HG03025 (cell line): ENCODE results near the gene PIKFYVE.
"Not testable (repeated sequence)": the region's sequence is repeated elsewhere in the genome, so short reads cannot be mapped to it uniquely, and the experiment has no call there.

Experiments
- ATAC-seq: cut with Tn5 transposase; IDR thresholded peaks from one replicate; pipeline ENCODE4 v1.9.1; 2021; ENCODE audit warnings: mild to moderate bottlenecking, moderate library complexity; ENCODE audit not compliant: unreplicated experiment, low FRiP score

The PIKFYVE gene

DNA sequence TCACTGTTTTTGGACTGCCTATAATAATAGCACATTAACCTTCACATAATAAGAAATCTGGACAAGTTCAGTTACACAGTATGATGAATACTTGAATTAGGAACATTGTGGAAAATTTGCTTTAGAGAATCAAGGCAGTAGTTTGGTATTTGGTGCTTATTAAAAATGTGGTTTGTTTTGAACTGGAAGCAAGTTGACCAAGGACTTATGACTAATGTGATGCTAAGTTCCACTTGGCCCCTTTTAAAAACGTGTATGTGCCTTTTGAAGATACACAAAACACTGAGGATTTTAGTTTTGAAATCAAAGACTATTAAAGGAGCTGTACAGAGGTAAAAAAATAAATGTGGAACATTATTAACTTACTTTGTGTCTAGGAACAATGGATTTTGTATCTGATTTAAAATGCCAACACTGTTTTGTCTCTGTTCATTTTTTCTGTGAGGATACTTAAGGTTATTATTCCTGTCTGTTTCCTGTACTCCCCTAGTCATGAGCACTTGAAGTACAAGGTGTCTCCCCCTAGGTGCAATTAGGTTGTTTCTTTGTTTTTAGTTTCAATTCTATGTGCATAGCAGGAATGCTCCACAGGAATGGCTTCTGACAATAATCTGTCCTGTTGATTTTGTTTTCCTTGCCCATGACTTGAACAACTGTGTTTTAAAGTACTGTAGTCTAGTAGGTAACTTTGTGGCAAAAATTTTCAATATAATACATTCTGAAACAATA is 91.0 kb downstream of the PIKFYVE start:
- no peak for ATAC-seq

- ATAC-seq, result no peak
Observed at GRCh38 chr2:208358758-208359631, 92.9 kb downstream of the PIKFYVE start.

DNA sequence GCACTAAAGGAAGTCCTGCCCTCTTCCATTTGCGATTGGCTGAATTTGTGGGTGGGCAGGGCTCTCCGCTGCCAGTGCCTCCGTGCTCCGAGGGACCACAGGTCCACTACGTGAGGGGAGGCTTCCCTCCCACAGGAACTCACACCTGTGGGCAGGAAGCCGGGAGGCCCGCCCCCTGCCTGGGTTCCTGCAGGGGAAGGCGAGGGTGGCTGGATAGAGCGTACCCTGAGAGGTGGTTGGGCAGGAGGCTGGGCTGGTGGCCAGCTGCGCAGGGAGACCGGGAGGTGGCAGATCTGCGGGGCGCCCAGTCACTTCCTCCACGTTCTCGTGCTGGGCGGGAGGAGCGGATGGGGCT is 93.6 kb downstream of the PIKFYVE start:
- no peak for ATAC-seq

DNA sequence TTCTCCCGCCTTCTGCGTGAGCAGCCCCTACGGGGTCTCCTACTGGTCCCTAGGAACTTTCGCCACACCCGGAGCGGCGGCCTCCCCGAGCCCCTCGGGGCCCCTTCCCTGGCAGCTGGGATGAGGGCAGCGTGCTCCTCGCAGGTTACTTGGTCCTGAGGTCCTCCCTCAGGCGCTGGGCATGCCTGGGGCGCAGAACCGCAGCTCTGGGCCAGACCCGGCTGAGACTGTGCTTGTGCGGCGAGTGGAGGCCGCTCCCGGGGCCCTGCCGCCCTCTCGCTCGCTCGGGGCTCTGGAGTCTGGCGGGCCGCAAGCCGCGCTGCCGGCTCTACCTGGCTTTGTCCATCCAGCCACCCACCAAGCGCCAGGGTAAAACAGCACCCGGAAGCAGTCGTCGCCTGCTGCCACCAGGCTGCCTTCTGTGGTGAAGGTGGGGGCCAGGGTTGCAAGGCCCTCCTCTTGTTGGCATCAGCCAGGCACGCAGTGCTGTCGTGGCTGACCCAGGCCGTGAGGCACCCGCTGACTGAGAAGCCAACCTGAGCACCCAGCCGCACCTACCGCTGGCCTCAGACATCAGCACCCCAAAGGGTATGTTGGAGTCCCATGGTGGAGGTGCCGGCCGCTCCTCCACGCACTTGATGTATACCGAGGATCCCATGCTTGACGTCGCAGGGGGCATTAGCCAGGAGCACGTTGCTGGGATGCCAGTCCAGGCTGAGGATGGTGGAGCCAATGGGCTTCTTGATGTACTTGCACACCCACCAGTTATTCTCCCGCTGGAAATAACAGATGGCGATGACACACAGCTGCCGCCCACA is 94.4 kb downstream of the PIKFYVE start:
- no peak for ATAC-seq

GRCh38 chr2:208361077-208361441 is 95.0 kb downstream of the PIKFYVE start:
- ATAC-seq, result no peak

DNA sequence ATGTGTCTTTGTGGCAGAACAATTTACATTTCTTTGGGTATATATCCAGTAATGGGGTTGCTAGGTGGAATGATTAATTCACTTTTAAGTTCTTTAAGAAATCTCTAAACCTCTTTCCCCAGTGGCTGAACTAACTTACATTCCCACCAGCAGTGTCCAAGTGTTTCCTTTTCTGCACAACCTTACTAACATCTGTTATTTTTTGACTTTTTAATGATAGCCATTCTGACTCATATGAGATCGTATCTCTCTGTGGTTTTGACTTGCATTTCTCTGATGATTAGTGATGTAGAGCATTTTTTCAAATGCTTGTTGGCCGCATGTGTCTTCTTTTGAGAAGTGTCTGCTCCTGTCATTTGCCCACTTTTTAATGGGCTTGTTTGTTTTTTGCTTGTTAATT is 97.4 kb downstream of the PIKFYVE start:
- ATAC-seq, result peak; percentile 49

DNA sequence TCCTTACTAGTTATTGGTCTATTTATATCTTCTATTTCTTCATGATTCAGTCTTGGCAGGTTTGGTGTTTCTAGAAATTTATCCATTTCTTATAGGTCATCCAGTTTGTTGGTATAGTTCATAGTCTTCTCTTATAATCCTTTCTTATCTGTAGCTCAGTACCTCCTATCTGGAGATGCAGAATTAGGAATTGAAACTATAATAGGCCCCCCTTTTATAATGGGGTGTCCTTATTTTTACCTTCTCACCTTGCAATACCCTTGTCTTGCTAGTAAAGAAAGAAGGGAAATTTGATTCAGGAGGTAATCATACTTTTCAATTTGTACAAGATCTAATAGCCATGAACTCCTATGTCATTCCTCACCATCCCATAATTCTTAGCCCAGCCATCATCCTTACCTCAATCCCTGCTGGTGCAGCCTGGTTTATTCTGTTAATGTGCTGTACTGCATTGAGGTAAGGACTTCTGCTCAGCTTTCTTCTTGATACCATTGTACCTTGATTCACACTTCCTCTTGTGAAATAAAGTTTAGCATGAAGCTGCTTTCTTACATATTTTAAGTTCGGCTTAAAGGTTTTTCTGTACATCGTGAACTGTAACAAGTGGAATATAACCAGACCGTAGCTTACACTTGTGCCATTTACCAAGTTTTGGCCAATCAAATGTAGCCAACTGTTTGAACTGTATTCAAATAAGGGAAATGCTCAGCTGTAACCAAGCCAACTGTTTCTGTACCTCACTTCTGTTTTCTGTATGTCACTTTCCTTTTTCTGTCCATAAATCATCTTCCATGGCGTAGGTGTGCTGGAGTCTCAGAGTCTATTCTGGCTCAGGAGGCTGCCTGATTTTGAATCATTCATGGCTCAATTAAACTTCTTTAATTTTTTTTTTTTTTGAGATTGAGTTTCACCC is 100.4 kb downstream of the PIKFYVE start:
- ATAC-seq, result no peak

GRCh38 chr2:208369091-208369490 is 103.0 kb downstream of the PIKFYVE start:
- no peak for ATAC-seq

- ATAC-seq, result no peak
Observed at GRCh38 chr2:208370881-208371633, 105.0 kb downstream of the PIKFYVE start.

DNA sequence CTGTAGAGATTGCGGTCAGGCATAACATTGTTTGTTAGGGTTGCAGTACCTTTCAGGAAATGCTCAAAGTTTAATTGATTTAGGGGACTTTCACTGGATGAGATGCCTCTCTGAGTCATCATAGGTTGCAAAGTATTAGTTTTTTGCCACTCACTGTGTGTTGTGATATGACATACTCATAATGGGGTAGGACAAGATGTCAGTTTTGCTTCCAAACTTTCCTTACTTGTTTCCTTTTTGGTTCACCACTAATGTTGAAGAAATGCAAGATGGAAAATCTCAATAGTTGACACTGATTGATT is 105.5 kb downstream of the PIKFYVE start:
- no peak for ATAC-seq

GRCh38 chr2:208373460-208374089 is 107.5 kb downstream of the PIKFYVE start:
- no peak for ATAC-seq

GRCh38 chr2:208375491-208376068 is 109.5 kb downstream of the PIKFYVE start:
- ATAC-seq, result no peak

- ATAC-seq, result not testable (repeated sequence)
Observed at GRCh38 chr2:208377344-208377860, 111.3 kb downstream of the PIKFYVE start.

DNA sequence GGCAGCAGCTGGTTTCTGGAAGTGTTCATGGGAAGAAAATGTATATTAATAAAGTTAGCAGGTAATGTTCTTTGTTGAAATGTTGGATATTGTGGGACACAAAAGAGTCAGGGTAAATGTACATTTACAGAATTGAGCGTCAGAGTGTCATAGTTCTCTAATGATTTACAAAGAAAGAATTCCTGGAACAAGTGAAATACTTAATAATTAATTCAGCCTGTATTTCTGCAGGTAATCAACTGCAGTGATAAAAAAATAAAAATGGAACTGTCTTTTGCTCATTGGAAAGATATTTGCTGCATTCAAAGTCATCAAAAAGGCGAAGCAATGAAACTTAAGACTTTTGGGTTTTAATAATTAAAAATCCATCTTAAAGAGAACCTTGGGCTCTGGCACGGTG is 113.1 kb downstream of the PIKFYVE start:
- ATAC-seq, result no peak

DNA sequence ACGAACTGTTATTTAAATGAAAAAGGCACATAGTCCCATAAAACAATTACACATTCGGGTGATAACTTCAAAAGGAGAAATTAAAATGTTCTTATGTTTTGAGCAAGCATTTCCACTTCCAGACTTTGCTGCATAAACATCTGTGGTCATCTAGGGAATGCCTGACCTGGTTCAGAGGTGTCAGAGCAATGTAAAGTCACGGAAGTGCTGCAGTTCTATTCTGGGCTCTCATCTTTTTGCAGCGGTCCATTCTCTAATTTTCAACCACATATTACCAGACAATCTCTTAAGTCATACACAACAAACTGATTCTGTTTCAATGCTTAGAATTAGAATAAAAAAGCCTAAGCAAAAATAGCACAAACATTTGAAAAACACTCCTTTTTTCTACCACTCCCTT is 118.6 kb downstream of the PIKFYVE start:
- ATAC-seq, result peak; percentile 53

GRCh38 chr2:208386541-208386940 is 120.5 kb downstream of the PIKFYVE start:
- no peak for ATAC-seq

DNA sequence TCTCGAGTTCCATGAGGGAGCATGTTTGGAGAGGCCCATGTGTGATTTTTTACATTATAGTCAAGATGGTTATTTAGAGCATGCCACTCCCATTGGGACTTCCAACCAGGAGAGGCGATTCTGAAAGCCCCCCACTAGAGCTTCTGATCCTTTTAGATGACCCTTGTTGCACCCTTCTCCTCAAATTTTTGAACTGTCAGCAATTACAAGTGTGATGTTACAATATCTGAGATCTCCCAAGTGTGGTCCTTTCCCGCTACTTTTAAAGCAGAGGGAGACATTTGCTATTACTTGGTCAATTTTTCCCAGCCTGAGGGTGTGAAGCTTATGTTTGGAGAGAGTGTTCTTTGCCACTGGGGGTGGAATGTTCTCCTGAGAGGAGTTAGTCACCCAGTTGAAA is 123.9 kb downstream of the PIKFYVE start:
- no peak for ATAC-seq

- no peak for ATAC-seq
Observed at GRCh38 chr2:208392300-208392699, 126.2 kb downstream of the PIKFYVE start.
